ENCODE data around the gene COX7A2.

The COX7A2 gene

GRCh38 chr6:75243333-75244062 lies at the start of gene COX7A2:
TSS of gene COX7A2 (minus strand) at chr6:75243801. CDS start at chr6:75243734, 67 bp downstream.
- peak; percentile 97 for DNase-seq (ENCODE audit: low read depth)

- no peak for DNase-seq (ENCODE audit: low read depth)
These were observed 49.0 kb upstream of the COX7A2 start for GRCh38 chr6:75292555-75292954.

DNA sequence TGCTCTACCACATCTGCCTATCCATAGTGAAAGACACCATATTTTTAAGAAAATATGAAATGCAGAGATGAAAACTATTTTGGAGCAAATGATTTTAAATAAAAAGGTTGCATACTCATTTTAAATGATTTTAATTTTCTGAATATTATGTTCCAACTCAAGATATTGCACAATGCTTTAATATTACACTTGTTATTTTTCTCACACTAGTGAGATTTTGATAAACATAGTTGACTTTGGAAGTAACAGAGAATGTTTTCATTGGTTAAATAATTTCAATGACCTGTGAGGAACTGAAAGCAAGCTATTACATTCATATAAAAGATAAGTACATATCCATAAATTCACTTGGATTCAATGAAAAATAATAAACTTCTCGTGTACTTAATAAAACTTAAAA lies 48.1 kb upstream of the COX7A2 start:
- no peak for DNase-seq (ENCODE audit: low read depth)

DNA sequence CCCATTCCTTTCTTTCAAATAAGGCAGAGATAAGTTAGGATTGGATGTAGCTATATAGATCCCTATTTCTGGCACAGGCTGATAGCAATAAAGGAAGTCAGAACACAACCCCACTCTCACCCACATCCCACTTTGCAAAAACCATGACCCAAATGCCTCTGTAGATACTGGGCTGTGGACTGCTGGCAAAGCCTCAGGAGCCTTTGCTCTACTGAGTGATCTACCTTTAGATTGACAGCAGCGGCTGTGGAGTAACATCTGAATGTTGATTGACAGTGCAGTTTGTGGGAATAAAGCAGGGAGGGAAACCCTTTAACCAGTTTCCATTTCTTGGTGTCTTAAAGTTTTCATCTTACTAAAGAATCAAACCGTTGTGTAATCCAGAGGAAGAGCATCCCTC lies 47.7 kb upstream of the COX7A2 start:
- DNase-seq (ENCODE audit: low read depth), result no peak

DNA sequence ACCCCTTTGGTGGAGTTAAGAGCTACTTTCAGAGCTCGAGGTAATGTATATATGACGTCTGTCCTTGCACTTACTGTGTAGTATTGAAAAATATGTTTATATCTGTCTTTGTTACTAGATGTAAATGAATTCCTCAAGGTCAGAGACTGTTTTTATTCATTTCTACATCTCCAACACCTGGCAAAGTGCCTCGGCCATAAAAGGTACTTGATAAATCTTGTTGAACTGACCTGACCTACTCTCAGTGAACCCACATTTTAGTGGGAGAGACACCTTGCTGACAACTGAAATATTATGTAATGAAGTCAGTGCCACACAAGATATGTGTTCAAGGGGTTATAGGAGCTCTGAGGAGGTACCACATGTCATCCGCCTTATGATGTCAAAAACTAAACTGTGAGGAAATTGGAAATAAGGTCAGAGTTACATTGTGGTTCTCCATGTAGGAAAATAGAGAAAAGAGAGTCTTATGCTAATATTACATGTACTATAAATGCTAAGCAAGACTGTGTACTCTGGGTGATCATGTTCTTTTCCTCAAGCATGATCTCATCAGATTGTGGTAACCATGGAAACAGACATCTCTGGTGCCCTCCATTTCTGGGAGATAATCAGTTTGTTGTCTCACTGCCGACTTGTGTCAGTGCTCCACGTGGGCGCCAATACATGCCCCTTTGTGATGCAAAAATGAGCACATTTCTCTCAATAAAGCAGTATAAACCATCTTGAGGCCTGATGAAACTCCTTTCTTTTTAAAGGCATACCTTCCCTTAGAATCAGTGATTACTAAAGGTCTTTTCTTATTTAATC lies 46.7 kb upstream of the COX7A2 start:
- no peak for DNase-seq (ENCODE audit: low read depth)

- no peak for DNase-seq (ENCODE audit: low read depth)
These were observed 44.4 kb upstream of the COX7A2 start for GRCh38 chr6:75288023-75288422.

GRCh38 chr6:75287424-75287823 lies 43.8 kb upstream of the COX7A2 start:
- no peak for DNase-seq (ENCODE audit: low read depth)

DNA sequence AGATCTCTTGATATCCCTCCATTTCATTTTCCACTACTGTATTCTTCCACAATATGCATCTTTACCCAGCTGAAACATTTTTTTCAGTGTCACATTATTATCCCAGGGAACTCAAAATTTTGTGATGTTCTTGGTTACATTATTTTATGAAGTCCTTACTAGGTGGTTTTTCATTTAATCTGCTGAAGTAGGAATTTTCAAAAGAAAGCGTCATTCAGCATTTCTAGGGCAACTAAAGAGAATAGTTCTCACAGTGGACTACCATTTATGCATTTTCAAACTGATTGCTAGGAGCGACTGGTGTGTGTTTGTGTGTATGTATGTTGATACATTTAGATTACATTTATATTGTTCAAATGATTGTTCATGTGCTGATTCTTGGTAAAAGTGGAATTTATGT lies 43.4 kb upstream of the COX7A2 start:
- no peak for DNase-seq (ENCODE audit: low read depth)

DNA sequence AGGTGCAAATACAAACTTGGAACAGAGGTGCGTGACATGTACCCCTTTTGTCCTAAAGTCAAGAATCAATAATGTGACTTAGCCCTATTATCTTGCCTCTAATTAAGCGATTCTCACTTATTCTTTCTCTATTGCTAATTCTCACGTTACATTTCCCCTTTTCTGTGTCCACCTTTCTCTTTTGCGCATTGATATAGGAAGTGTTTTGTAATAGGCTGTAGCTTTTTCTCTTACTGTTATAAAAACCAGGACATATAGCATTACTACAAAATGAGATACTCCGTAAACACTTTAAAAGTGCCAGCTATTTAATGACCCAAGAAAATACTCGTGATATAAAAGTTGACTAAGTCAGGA lies 41.7 kb upstream of the COX7A2 start:
- no peak for DNase-seq (ENCODE audit: low read depth)

DNA sequence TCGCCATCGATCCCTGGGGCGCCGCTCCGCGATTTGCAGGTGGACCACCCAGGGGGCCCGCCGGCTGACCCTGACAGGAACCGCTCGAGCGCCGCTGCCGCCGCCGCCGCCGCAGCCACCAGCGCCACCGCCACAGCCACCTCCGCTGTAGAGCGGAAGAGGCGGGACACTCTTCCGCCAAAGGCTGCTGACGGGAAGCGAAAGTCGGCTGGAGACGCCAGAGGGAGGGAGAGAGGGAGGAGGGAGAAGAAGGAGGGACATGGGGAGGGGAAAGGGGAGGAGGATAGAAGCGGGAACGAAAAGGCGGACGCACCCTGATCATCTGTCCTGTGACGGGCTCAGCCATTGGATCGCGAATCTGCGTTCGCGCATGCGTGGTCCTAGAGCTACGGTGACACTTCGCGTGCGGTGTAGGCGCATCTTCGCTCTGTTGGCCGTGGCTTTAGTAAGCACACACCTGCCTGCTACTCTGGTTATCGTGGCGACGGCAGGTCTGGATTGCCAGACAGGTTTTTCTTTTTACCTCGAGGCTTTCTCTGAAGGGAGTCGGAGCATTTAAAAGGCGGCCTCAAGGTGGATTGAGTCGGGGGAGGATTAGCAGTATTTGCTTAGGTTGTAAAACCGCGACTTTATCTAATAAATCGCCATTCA lies 41.2 kb upstream of the COX7A2 start, which contains the start of gene TMEM30A:
TSS of gene TMEM30A (minus strand) at position 161 of the 651 bp plus-strand sequence. CDS start at position 7, 154 bp downstream.
- DNase-seq (ENCODE audit: low read depth), result peak; percentile 100

- DNase-seq (ENCODE audit: low read depth), result no peak
These were observed 40.5 kb upstream of the COX7A2 start for GRCh38 chr6:75283907-75284631.

DNA sequence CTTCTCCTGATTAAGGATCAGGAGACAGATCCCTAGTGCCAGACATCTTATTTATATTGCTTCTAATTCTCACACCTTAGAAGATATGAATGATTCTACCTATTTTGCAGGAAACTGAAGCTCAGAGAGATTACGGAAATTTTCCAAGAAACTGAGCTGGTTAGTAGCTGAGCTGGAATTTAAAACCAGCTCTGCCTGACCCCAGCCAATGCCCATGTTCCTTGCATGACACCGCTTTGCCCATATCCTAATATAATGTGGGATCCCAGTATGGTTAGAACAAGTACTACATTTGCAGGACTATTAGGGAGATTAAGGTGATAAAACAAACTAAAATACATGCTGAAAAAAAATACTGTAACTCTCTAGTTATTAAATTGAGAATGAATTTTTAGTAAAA lies 39.1 kb upstream of the COX7A2 start:
- DNase-seq (ENCODE audit: low read depth), result peak; percentile 38

- DNase-seq (ENCODE audit: low read depth), result no peak
These were observed 38.1 kb upstream of the COX7A2 start for GRCh38 chr6:75281653-75282052.

- DNase-seq (ENCODE audit: low read depth), result peak; percentile 30
These were observed 36.7 kb upstream of the COX7A2 start for GRCh38 chr6:75280131-75280855.

GRCh38 chr6:75279418-75279817 lies 35.8 kb upstream of the COX7A2 start:
- no peak for DNase-seq (ENCODE audit: low read depth)

GRCh38 chr6:75278474-75279077 lies 35.0 kb upstream of the COX7A2 start:
- DNase-seq (ENCODE audit: low read depth), result no peak

DNA sequence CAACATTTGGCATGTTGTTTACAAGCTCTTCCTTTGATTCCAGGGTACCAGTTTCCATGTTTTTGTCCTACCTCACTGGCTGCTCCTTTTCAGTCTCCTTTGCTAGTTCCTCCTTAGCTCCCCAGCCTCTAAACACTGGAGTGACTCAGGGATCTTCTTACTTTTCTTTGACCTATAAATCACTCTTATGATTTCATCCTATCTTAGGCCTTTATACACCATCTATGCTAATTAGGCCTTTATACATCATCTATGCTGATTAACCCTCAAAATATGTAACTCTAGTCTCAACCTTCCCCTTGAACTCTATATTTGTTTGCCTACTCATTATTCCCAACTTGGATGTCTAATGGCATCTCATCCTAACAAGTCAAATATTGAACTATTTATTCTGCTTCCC lies 31.5 kb upstream of the COX7A2 start:
- DNase-seq (ENCODE audit: low read depth), result peak; percentile 97

- DNase-seq (ENCODE audit: low read depth), result no peak
These were observed 29.4 kb upstream of the COX7A2 start for GRCh38 chr6:75273009-75273408.

- peak; percentile 61 for DNase-seq (ENCODE audit: low read depth)
These were observed 28.7 kb upstream of the COX7A2 start for GRCh38 chr6:75272145-75272840.

GRCh38 chr6:75268988-75269354 lies 25.4 kb upstream of the COX7A2 start:
- DNase-seq (ENCODE audit: low read depth), result no peak

Measured in EH (cell line).